ENCODE results near the gene RNF146.

GRCh38 chr6:127289934-127290333 is 23.3 kb downstream of the RNF146 start:
- no peak for TF ChIP-seq CTCF (IDR thresholded peaks at IDR 0.05; ENCODE audit: borderline replicate concordance, extremely low read depth, low read length, poor library complexity, severe bottlenecking)
- no peak for TF ChIP-seq EZH2 (IDR thresholded peaks at IDR 0.05; ENCODE audit: borderline replicate concordance, low read depth, low read length, severe bottlenecking)

Measured in DND-41 (cell line).